HG03442 (cell line): ENCODE data around the gene GNAI2.
A peak's percentile ranks its signal among the peaks of the same experiment; 100 is the strongest.
"Not testable (repeated sequence)": the region's sequence is repeated elsewhere in the genome, so short reads cannot be mapped to it uniquely, and the experiment has no call there.

Source experiments
- ATAC-seq: cut with Tn5 transposase; IDR thresholded peaks from one replicate; pipeline ENCODE4 v1.9.1; 2021; ENCODE audit warnings: mild to moderate bottlenecking, moderate library complexity; ENCODE audit not compliant: unreplicated experiment

The GNAI2 gene

GRCh38 chr3:50275141-50275995 lies 39.4 kb downstream of the GNAI2 start:
- ATAC-seq = no peak

GRCh38 chr3:50275996-50276761 lies 40.2 kb downstream of the GNAI2 start:
- ATAC-seq = no peak

GRCh38 chr3:50276762-50277101 lies 40.7 kb downstream of the GNAI2 start:
- no peak for ATAC-seq

- ATAC-seq = no peak
Observed at GRCh38 chr3:50278123-50278879, 42.3 kb downstream of the GNAI2 start.

- ATAC-seq = no peak
Observed at GRCh38 chr3:50278880-50279224, 42.8 kb downstream of the GNAI2 start, which contains the start of gene LSMEM2. TSS of gene LSMEM2 (plus strand) at chr3:50279087. CDS start at chr3:50279114, 27 bp downstream.

- ATAC-seq = no peak
Observed at GRCh38 chr3:50279255-50280016, 43.4 kb downstream of the GNAI2 start.

GRCh38 chr3:50284121-50284520 lies 48.1 kb downstream of the GNAI2 start:
- ATAC-seq = not testable (repeated sequence)

GRCh38 chr3:50286322-50287227 lies 50.6 kb downstream of the GNAI2 start:
- ATAC-seq = no peak

GRCh38 chr3:50287262-50287661 lies 51.3 kb downstream of the GNAI2 start:
- ATAC-seq = no peak

- no peak for ATAC-seq
Observed at GRCh38 chr3:50288387-50289007, 52.5 kb downstream of the GNAI2 start.

- no peak for ATAC-seq
Observed at GRCh38 chr3:50289130-50289529, 53.1 kb downstream of the GNAI2 start.

- ATAC-seq = no peak
Observed at GRCh38 chr3:50290161-50290641, 54.2 kb downstream of the GNAI2 start.

- ATAC-seq = peak; percentile 91
Observed at GRCh38 chr3:50292159-50293078, 56.4 kb downstream of the GNAI2 start, which contains the start of gene IFRD2. TSS of gene IFRD2 (minus strand) at chr3:50292429. CDS start at chr3:50292274, 155 bp downstream.

- ATAC-seq = no peak
Observed at GRCh38 chr3:50293079-50293801, 57.2 kb downstream of the GNAI2 start.

GRCh38 chr3:50294089-50294488 lies 58.1 kb downstream of the GNAI2 start:
- ATAC-seq = no peak

GRCh38 chr3:50294492-50295403 lies 58.7 kb downstream of the GNAI2 start:
- ATAC-seq = no peak
